Left lung (tissue), 10 donors: ENCODE data around the gene FASTK. TPM values are rescaled to one million over a fixed set of nuclear protein-coding genes. Genes with fewer than 3 reads are reported as not detected.

Experiments used
- ATAC-seq: fragments of 200-7000 bp; cut with Tn5 transposase; one replicate; pipeline ENCODE4 v1.9.1; 2020; ENCODE audit warnings: moderate library complexity
- DNase-seq, 4 donors: peaks; one replicate each; pipeline ENCODE4 v3.0.0-alpha.2; 2013 to 2020
- H3K27ac ChIP-seq, 2 donors: fragments of 200-600 bp; sonication (generic) in 1 of 2; one replicate each; pipeline versions ENCODE4 v1.5.0 to v1.8.0; 2020 to 2021
- H3K27me3 ChIP-seq, 2 donors: fragments of 200-600 bp; sonication (generic) in 1 of 2; one replicate each; pipeline versions ENCODE4 v1.5.0 to v1.8.0; 2020 to 2021
- H3K36me3 ChIP-seq, 2 donors: fragments of 200-600 bp; sonication (generic) in 1 of 2; one replicate each; pipeline versions ENCODE4 v1.5.0 to v1.8.0; 2020 to 2021
- H3K4me1 ChIP-seq, 2 donors: fragments of 200-600 bp; one replicate each; pipeline ENCODE4 v1.8.0; 2021
- H3K4me3 ChIP-seq, 2 donors: fragments of 200-600 bp; sonication (generic) in 1 of 2; one replicate each; pipeline versions ENCODE4 v1.5.0 to v1.8.0; 2020 to 2021; ENCODE audit warnings: mild to moderate bottlenecking in 1 of 2
- H3K9me3 ChIP-seq, 2 donors: fragments of 200-600 bp; sonication (generic) in 1 of 2; one replicate each; pipeline versions ENCODE4 v1.5.0 to v1.8.0; 2020 to 2021
- CTCF ChIP-seq, 2 donors: fragments of 200-600 bp; sonication (generic) in 1 of 2; IDR thresholded peaks; one replicate each; pipeline versions ENCODE4 v1.5.0 to v1.8.0; 2021; ENCODE audit warnings: antibody characterized with exemption in 2 of 2
- intact Hi-C, 2 donors: fragments of 100-400 bp; cut with DNase I; formaldehyde crosslinking; loops; one replicate each; pipeline versions ENCODE4 v1.11.2 to v1.14.2; 2022
- polyA plus RNA-seq, 6 donors: library from polyadenylated mRNA; unstranded; fragments of 120-200 nt; gene quantifications; one replicate each; pipeline ENCODE4 v1.2.1, GENCODE V29; 2013; ENCODE audit not compliant: insufficient read length in 6 of 6
- total RNA-seq, 2 donors: library from RNA; stranded (reverse); fragmentation: NEBNext Ultra II Directional; extraction: Animal tissue kit (Norgen Biotek cat#: 25700); gene quantifications; one replicate each; pipeline ENCODE4 v1.2.1, GENCODE V29; 2021
- donor health status: DM: no; HTN: yes; CAD: no.
- donor health status: DM: no; HTN: no; CAD: no.

FASTK gene
- total and polyA plus RNA-seq, 8 donors: 38.2 to 65.7 (median 54.1) TPM

- intact Hi-C loops: no loop called here
- H3K4me3 ChIP-seq: peak overlapping the region; percentile 26 to 87
Measured at GRCh38 chr7:151085329-151085690, 4.7 kb upstream of the FASTK start.

GRCh38 chr7:151083824-151084160, 3.2 kb upstream of the FASTK start:
- Histone ChIP-seq H3K4me3 (peak overlapping the region; percentile 65 to 98), H3K36me3 (no peaks in the 10 kb centered on the region), H3K27me3 (peaks cover 0 to 12% of the 10 kb centered on the region in 2 donors), H3K9me3 (no peaks in the 10 kb centered on the region), H3K27ac (peak overlapping the region in 1 of 2 donors; percentile 91), H3K4me1 (peaks cover 47 to 74% of the 10 kb centered on the region in 2 donors)
- no peak for TF ChIP-seq CTCF (IDR thresholded peaks at IDR 0.05)
- intact Hi-C loops: no loop called here
- no peak for ATAC-seq
- no peak for DNase-seq

More at GRCh38 chr7:151085329-151085690, 4.7 kb upstream of the FASTK start:
- peaks cover 49 to 75% of the 10 kb centered on the region in 2 donors for H3K4me1 ChIP-seq
- H3K9me3 ChIP-seq: no peaks in the 10 kb centered on the region
- H3K36me3 ChIP-seq: no peaks in the 10 kb centered on the region
- H3K27me3 ChIP-seq: peaks cover 0 to 12% of the 10 kb centered on the region in 2 donors
- ATAC-seq (no peak), DNase-seq (no peak)
- peak overlapping the region; percentile 87 to 90 for H3K27ac ChIP-seq
- TF ChIP-seq CTCF (IDR thresholded peaks at IDR 0.05): no peak

- peak; percentile 38 for ATAC-seq
- H3K4me1 ChIP-seq: peaks cover 47 to 74% of the 10 kb centered on the region in 2 donors
- TF ChIP-seq CTCF (IDR thresholded peaks at IDR 0.05): no peak
- peaks cover 0 to 12% of the 10 kb centered on the region in 2 donors for H3K27me3 ChIP-seq
- intact Hi-C loops: no loop called here
- peak within 1 kb of the TSS; percentile 91 for H3K27ac ChIP-seq
- H3K9me3 ChIP-seq: no peaks in the 10 kb centered on the region
- H3K36me3 ChIP-seq: no peaks in the 10 kb centered on the region
- peak in 3 of 4 donors; percentile 61 to 97 (median 86) for DNase-seq
- H3K4me3 ChIP-seq: peak within 1 kb of the TSS; percentile 65 to 98
Measured at GRCh38 chr7:151083071-151083823, 2.6 kb upstream of the FASTK start, which contains the start of gene TMUB1. Gene TMUB1, minus strand, starts transcription at chr7:151083493. Its CDS starts 930 bp downstream, at chr7:151082563.

- Histone ChIP-seq H3K4me1 (peaks cover 39 to 72% of the 10 kb centered on the region in 2 donors), H3K27me3 (peaks cover 0 to 6% of the 10 kb centered on the region in 2 donors), H3K27ac (peak overlapping the region; percentile 91), H3K36me3 (no peaks in the 10 kb centered on the region), H3K9me3 (no peaks in the 10 kb centered on the region), H3K4me3 (peak overlapping the region; percentile 65 to 98)
- ATAC-seq (no peak), DNase-seq (peak in 2 of 4 donors; percentile 36 to 80)
- TF ChIP-seq CTCF (IDR thresholded peaks at IDR 0.05): no peak
- intact Hi-C loops: no loop called here
Measured at GRCh38 chr7:151082141-151083070, 1.8 kb upstream of the FASTK start.
